Stimulated activated CD8-positive, alpha-beta memory T cell treated with anti-CD3 and anti-CD28 coated beads, Interleukin-7, amount 100 ng/mL, for 1 hour (primary cell): ENCODE results near the gene KMT5B.

Experiments used
- DNase-seq, 2 donors: peaks; one replicate each; pipeline ENCODE4 v3.0.0-alpha.2; 2020; ENCODE audit warnings: low read depth in 2 of 2

Gene KMT5B

GRCh38 chr11:68120273-68121066, 92.6 kb downstream of the KMT5B start:
- DNase-seq, result no peak

DNA sequence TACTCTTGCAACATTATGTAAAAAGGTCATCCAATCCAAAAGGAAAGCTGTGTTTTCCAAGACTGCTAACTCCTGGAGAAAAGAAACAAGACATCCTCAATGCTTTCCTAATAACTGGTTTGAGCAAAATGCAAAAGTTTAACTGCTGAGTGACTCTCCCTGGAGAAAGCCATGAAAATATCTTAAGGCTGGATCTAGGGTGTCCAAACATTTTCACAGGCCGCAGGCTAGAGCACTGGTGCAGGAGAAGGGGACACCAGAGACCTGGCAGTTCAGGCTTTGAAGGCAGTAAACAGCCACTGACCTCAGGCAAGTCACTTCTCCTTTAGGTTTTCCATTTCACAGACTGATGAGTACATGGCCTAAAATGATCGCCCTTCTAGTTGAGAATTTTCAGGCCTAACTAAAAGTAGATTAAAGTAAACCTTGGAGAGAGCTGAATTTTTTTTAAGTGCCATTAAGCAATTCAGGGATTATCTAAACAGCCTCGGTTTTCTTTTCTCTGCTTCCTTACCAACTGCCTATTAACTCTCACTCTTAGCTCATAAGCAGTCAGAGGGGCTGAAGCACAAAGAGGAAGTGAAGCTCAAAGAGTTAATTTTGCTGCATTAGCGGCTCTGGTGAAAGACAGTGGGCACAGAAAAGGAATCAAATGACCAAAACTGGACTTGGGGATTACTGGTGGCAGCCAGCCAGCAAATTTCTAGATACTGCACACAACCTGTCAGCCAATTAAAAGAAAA, 94.2 kb downstream of the KMT5B start:
- no peak for DNase-seq

- DNase-seq, result no peak
Measured at GRCh38 chr11:68117853-68118470, 95.1 kb downstream of the KMT5B start.

- DNase-seq, result no peak
Measured at GRCh38 chr11:68116974-68117373, 96.1 kb downstream of the KMT5B start.

- no peak for DNase-seq
Measured at GRCh38 chr11:68116126-68116525, 97.0 kb downstream of the KMT5B start.

- DNase-seq, result no peak
Measured at GRCh38 chr11:68115285-68115684, 97.8 kb downstream of the KMT5B start.

DNA sequence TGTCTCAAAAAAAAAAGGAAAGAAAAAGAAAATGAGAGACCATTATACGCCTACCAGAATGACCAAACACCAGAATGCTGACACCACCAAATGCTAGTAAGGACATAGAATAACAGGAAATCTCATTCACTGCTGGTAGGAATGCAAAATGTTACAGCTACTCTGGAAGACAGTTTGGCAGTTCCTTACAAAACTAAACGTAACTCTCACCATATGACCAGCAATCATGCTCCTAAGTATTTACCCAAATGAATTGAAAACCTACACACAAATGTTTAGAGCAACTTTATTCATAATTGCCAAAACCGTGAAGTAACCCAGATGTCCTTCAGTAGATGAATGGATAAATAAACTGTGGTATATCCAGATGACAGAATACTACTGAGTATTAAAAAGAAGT, 99.1 kb downstream of the KMT5B start:
- no peak for DNase-seq

GRCh38 chr11:68107689-68108088, 105.4 kb downstream of the KMT5B start:
- DNase-seq, result no peak

GRCh38 chr11:68106165-68106940, 106.7 kb downstream of the KMT5B start:
- DNase-seq, result no peak
